Lung (tissue), 12 donors: ENCODE data around the gene GOLGA3. TPM values are rescaled to one million over a fixed set of nuclear protein-coding genes. Genes with fewer than 3 reads are reported as not detected.
"Not testable (repeated sequence)": the region's sequence is repeated elsewhere in the genome, so short reads cannot be mapped to it uniquely, and the experiment has no call there.

Source experiments
- ATAC-seq: fragments of 200-7000 bp; cut with Tn5 transposase; one replicate; pipeline ENCODE4 v1.9.1; 2020; ENCODE audit warnings: moderate number of reproducible peaks; ENCODE audit not compliant: insufficient read depth, low FRiP score
- DNase-seq, 3 donors: peaks; one replicate each; pipeline ENCODE4 v3.0.0-alpha.2; 2013 to 2017
- H3K27ac ChIP-seq, 2 donors: one replicate each; pipeline ENCODE4 v1.5.1; 2013; ENCODE audit warnings: mild to moderate bottlenecking in 2 of 2, moderate library complexity in 2 of 2, control low read depth in 1 of 2, inconsistent platforms in 1 of 2, low read depth in 1 of 2, low read length in 1 of 2
- H3K27me3 ChIP-seq, 3 donors: one replicate each; pipeline ENCODE4 v1.5.1; 2013; ENCODE audit warnings: low read length in 2 of 3; ENCODE audit not compliant: control insufficient read depth in 3 of 3, insufficient read depth in 3 of 3
- H3K36me3 ChIP-seq, 4 donors: one replicate each; pipeline ENCODE4 v1.5.1; 2013; ENCODE audit warnings: low read length in 4 of 4, mild to moderate bottlenecking in 1 of 4, moderate library complexity in 1 of 4; ENCODE audit not compliant: control insufficient read depth in 4 of 4, insufficient read depth in 4 of 4
- H3K4me1 ChIP-seq, 5 donors: one replicate each; pipeline ENCODE4 v1.5.1; 2013; ENCODE audit warnings: low read length in 5 of 5, mild to moderate bottlenecking in 2 of 5, moderate library complexity in 1 of 5; ENCODE audit not compliant: control insufficient read depth in 5 of 5, insufficient read depth in 5 of 5
- H3K4me3 ChIP-seq: one replicate; pipeline ENCODE4 v1.5.1; 2013; ENCODE audit warnings: mild to moderate bottlenecking, control low read depth, moderate library complexity
- H3K9ac ChIP-seq, 2 donors: one replicate each; pipeline ENCODE4 v1.5.1; 2013; ENCODE audit warnings: low read length in 2 of 2, control low read depth in 1 of 2; ENCODE audit not compliant: insufficient read depth in 1 of 2
- H3K9me3 ChIP-seq, 4 donors: one replicate each; pipeline ENCODE4 v1.5.1; 2013; ENCODE audit warnings: low read length in 3 of 4, mild to moderate bottlenecking in 1 of 4, moderate library complexity in 1 of 4; ENCODE audit not compliant: control insufficient read depth in 4 of 4, insufficient read depth in 3 of 4
- CTCF ChIP-seq: IDR thresholded peaks from 2 replicates; pipeline ENCODE4 v1.5.1; 2012; ENCODE audit warnings: mild to moderate bottlenecking; ENCODE audit errors: control extremely low read depth, extremely low read depth
- WGBS, 2 donors: extraction: QIAGEN DNeasy Blood & Tissue Kit; methylation state at CpG; one replicate each; pipeline ENCODE4 v1.1.7; 2013; 5-methylcytosine and 5-hydroxymethylcytosine counted together
- polyA plus RNA-seq, 2 donors: library from polyadenylated mRNA; stranded (reverse); fragments of 200-250 nt; gene quantifications; one replicate each; pipeline ENCODE4 v1.2.1, GENCODE V29; 2013
- total RNA-seq, 2 donors: library from RNA; depleted of rRNA in 1 of 2; stranded (reverse); fragments of >200 nt in 1 of 2; gene quantifications; one replicate each; pipeline ENCODE4 v1.2.1, GENCODE V29; 2014 to 2021
- donor health status: control.
- donor health status: control.
- donor health status: Bipolar disorder and iron deficiency.
- donor health status: healthy.
- donor health status: DM: yes; HTN: yes; CAD: no.

Gene GOLGA3
- total and polyA plus RNA-seq, 4 donors, result 17.5 to 81.1 (median 35.7) TPM

GRCh38 chr12:132795847-132796246, 32.8 kb downstream of the GOLGA3 start:
- Histone ChIP-seq H3K4me3 (no peak overlapping the region), H3K9ac (no peak overlapping the region), H3K36me3 (peaks cover 29 to 62% (median 41%) of the 10 kb centered on the region in 4 donors), H3K27me3 (no peaks in the 10 kb centered on the region), H3K9me3 (no peaks in the 10 kb centered on the region), H3K4me1 (no peaks in the 10 kb centered on the region), H3K27ac (no peak overlapping the region)
- 95 to 97% methylated on average over 14 of the region's 14 CpGs for WGBS, 2 donors
- DNase-seq (no peak), ATAC-seq (no peak)
- no peak for TF ChIP-seq CTCF

GRCh38 chr12:132791940-132792339, 36.7 kb downstream of the GOLGA3 start:
- not testable (repeated sequence) for H3K4me1 ChIP-seq, H3K9ac ChIP-seq, DNase-seq, H3K27me3 ChIP-seq, H3K27ac ChIP-seq, H3K9me3 ChIP-seq, H3K4me3 ChIP-seq, ATAC-seq
- peaks cover 22 to 57% (median 34%) of the 10 kb centered on the region in 4 donors for H3K36me3 ChIP-seq
- WGBS, 2 donors, result 91 to 100% methylated on average over 2 of the region's 2 CpGs

- Histone ChIP-seq H3K36me3 (peaks cover 17 to 64% (median 30%) of the 10 kb centered on the region in 4 donors), H3K27me3 (no peaks in the 10 kb centered on the region), H3K27ac (no peak overlapping the region), H3K4me1 (no peaks in the 10 kb centered on the region), H3K9me3 (peaks cover 0 to 3% (median 0%) of the 10 kb centered on the region in 4 donors), H3K4me3 (no peak overlapping the region), H3K9ac (no peak overlapping the region)
- 96 to 97% methylated on average over 21 of the region's 21 CpGs for WGBS, 2 donors
- no peak for ATAC-seq
- no peak for TF ChIP-seq CTCF
- DNase-seq, result no peak
Observed at GRCh38 chr12:132789099-132789471, 39.6 kb downstream of the GOLGA3 start.

GRCh38 chr12:132788375-132789098, 40.1 kb downstream of the GOLGA3 start:
- peaks cover 17 to 64% (median 25%) of the 10 kb centered on the region in 4 donors for H3K36me3 ChIP-seq
- no peak overlapping the region for H3K9ac ChIP-seq
- H3K4me1 ChIP-seq, result no peaks in the 10 kb centered on the region
- WGBS, 2 donors, result 95 to 97% methylated on average over 29 of the region's 29 CpGs
- H3K27ac ChIP-seq, result no peak overlapping the region
- TF ChIP-seq CTCF, result no peak
- H3K9me3 ChIP-seq, result peaks cover 0 to 3% (median 0%) of the 10 kb centered on the region in 4 donors
- no peaks in the 10 kb centered on the region for H3K27me3 ChIP-seq
- ATAC-seq (no peak), DNase-seq (no peak)
- H3K4me3 ChIP-seq, result no peak overlapping the region
